Astrocyte (in vitro differentiated cells and primary cell): Measurements from ENCODE around the gene SCLT1.

ENCODE experiments used
- EZH2 ChIP-seq: IDR thresholded peaks from 2 replicates; pipeline ENCODE4 v1.6.1; 2012; ENCODE audit warnings: mild to moderate bottlenecking, low read length, inconsistent platforms; ENCODE audit not compliant: insufficient read depth
- TF ChIP-seq, protein P1 (sequence below): IDR thresholded peaks from 2 replicates; pipeline ENCODE4 v1.5.1; 2011; ENCODE audit warnings: low read depth, mild to moderate bottlenecking, inconsistent platforms, low read length, moderate library complexity; ENCODE audit not compliant: insufficient read depth

DNA sequence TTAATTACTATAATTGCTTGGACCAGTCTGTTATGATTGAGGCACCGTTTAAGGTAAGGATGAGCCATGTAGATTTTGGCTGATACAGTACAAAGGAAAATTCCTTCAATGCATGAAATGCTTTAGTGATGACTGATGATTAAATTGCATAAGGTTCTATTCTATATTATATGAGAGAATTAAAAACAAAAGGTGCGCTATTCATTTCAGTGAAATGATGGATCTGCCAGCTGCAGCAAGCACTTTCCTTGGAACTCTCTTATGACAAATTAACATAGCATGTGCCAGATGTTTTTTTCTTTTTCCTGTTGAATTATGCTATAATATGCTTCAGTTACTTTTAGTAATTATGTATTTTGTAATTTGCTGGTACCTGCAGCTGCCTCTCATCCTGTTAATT lies 185.4 kb downstream of the SCLT1 start:
- TF ChIP-seq, protein P1, sequence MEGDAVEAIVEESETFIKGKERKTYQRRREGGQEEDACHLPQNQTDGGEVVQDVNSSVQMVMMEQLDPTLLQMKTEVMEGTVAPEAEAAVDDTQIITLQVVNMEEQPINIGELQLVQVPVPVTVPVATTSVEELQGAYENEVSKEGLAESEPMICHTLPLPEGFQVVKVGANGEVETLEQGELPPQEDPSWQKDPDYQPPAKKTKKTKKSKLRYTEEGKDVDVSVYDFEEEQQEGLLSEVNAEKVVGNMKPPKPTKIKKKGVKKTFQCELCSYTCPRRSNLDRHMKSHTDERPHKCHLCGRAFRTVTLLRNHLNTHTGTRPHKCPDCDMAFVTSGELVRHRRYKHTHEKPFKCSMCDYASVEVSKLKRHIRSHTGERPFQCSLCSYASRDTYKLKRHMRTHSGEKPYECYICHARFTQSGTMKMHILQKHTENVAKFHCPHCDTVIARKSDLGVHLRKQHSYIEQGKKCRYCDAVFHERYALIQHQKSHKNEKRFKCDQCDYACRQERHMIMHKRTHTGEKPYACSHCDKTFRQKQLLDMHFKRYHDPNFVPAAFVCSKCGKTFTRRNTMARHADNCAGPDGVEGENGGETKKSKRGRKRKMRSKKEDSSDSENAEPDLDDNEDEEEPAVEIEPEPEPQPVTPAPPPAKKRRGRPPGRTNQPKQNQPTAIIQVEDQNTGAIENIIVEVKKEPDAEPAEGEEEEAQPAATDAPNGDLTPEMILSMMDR: no peak
- TF ChIP-seq EZH2: no peak
